ENCODE data around the gene FGB. TPM values are rescaled to one million over a fixed set of nuclear protein-coding genes. Genes with fewer than 3 reads are reported as not detected.

Gene FGB
- total RNA-seq (2022; extraction: Qiagen RNA extraction; ENCODE audit: low read depth), result 12.0 to 21.2 TPM (median 13.0 TPM) in 5 replicates

GRCh38 chr4:154562697-154563254, at the start of gene FGB:
Gene FGB, plus strand, starts transcription at chr4:154563011. Its CDS starts 8 bp downstream, at chr4:154563019.

GRCh38 chr4:154549894-154550790, 12.7 kb upstream of the FGB start, which contains the start of gene PLRG1:
Gene PLRG1, minus strand, starts transcription at chr4:154550400. Its CDS starts 92 bp downstream, at chr4:154550308.

GRCh38 chr4:154590329-154591006, 27.7 kb downstream of the FGB start, which contains the start of gene FGA:
Gene FGA, minus strand, starts transcription at chr4:154590742. Its CDS starts 55 bp downstream, at chr4:154590687.

GRCh38 chr4:154612472-154613414, 49.9 kb downstream of the FGB start, which contains the start of gene FGG:
Gene FGG, minus strand, starts transcription at chr4:154612656. Its CDS starts 47 bp downstream, at chr4:154612609.

Other genes with a start within 250 kb of the FGB start
- 0.03 to 0.05 TPM in 2 of 5 replicates, not detected in the others for gene DCHS2, start 71.2 kb upstream of the FGB start, total RNA-seq (2022; extraction: Qiagen RNA extraction; ENCODE audit: low read depth)
- 54.8 to 60.6 TPM (median 57.7 TPM) in 5 replicates for gene PLRG1, start 12.6 kb upstream of the FGB start, total RNA-seq (2022; extraction: Qiagen RNA extraction; ENCODE audit: low read depth)
- gene FGA, start 27.7 kb downstream of the FGB start, total RNA-seq (2022; extraction: Qiagen RNA extraction; ENCODE audit: low read depth), result 7.1 to 11.3 TPM (median 7.9 TPM) in 5 replicates
- gene FGG, start 49.6 kb downstream of the FGB start, total RNA-seq (2022; extraction: Qiagen RNA extraction; ENCODE audit: low read depth), result 4.5 to 9.3 TPM (median 4.8 TPM) in 5 replicates
- gene LRAT, start 181.0 kb downstream of the FGB start, total RNA-seq (2022; extraction: Qiagen RNA extraction; ENCODE audit: low read depth), result 0.09 TPM in 1 of 5 replicates, not detected in the others
- not detected in 5 replicates for gene RBM46, start 218.3 kb downstream of the FGB start, total RNA-seq (2022; extraction: Qiagen RNA extraction; ENCODE audit: low read depth)

All from A549 treated with RU486 at 1 μM for 4 hours (cell line).